RWPE2 (cell line): Measurements from ENCODE around the gene ENO3.
"Not testable (repeated sequence)": the region's sequence is repeated elsewhere in the genome, so short reads cannot be mapped to it uniquely, and the experiment has no call there.

Experiments
- ATAC-seq: fragments of 200-7000 bp; cut with Tn5 transposase; 3 replicates; pipeline ENCODE4 v1.9.1; 2021; ENCODE audit warnings: low read depth
- DNase-seq: peaks from one replicate; pipeline ENCODE4 v3.0.0-alpha.2; 2020; ENCODE audit warnings: low spot score
- H3K27ac ChIP-seq: fragments of 450-650 bp; 2 replicates; pipeline ENCODE4 v1.5.1; 2017; ENCODE audit warnings: mild to moderate bottlenecking; ENCODE audit not compliant: poor library complexity, severe bottlenecking
- H3K27me3 ChIP-seq: fragments of 250-450 bp; sonication (Bioruptor Pico); 2 replicates; pipeline ENCODE4 v1.5.1; 2021; ENCODE audit warnings: mild to moderate bottlenecking, moderate library complexity; ENCODE audit not compliant: insufficient read depth, poor library complexity, severe bottlenecking
- H3K36me3 ChIP-seq: fragments of 250-450 bp; sonication (Bioruptor Pico); 2 replicates; pipeline ENCODE4 v1.5.1; 2020; ENCODE audit warnings: low read depth, mild to moderate bottlenecking, moderate library complexity
- H3K4me1 ChIP-seq: fragments of 250-450 bp; sonication (Bioruptor Pico); 2 replicates; pipeline ENCODE4 v1.5.1; 2021; ENCODE audit warnings: mild to moderate bottlenecking, moderate library complexity; ENCODE audit not compliant: insufficient read depth, poor library complexity, severe bottlenecking
- H3K4me3 ChIP-seq: fragments of 250-450 bp; sonication (Bioruptor Pico); 2 replicates; pipeline ENCODE4 v1.5.1; 2021; ENCODE audit warnings: mild to moderate bottlenecking, moderate library complexity; ENCODE audit not compliant: severe bottlenecking
- H3K9me3 ChIP-seq: fragments of 250-450 bp; sonication (Bioruptor Pico); 2 replicates; pipeline ENCODE4 v1.5.1; 2021; ENCODE audit warnings: mild to moderate bottlenecking, moderate library complexity; ENCODE audit not compliant: severe bottlenecking
- TF ChIP-seq, protein P1 (sequence below): fragments of 450-650 bp; IDR thresholded peaks from one replicate; pipeline ENCODE4 v1.5.1; 2017; ENCODE audit warnings: mild to moderate bottlenecking, moderate library complexity; ENCODE audit not compliant: poor library complexity, severe bottlenecking

Gene ENO3

DNA sequence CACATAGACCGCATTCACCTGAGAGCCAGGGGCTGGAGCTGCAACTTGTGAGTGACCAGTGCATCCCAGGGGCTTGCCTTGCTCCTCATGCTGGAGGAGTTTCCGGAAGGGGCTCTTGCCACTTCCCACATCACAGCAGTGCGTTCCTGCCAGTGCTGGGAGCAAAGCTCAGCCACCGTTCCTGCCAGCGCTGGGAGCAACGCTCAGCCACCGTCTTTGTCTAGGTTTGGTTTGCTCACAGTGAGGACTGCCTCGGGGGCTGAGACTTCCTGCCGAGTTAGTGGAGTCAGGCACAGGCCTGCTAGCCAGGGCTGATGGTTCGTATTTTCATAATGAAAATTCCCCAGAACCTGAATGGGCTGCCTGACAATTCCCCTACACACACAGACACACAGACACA lies 42.6 kb upstream of the ENO3 start:
- Histone ChIP-seq H3K27me3 (no peaks in the 10 kb centered on the region), H3K36me3 (no peaks in the 10 kb centered on the region), H3K27ac (peak overlapping the region; percentile 78), H3K4me1 (peaks cover 17% of the 10 kb centered on the region), H3K9me3 (no peaks in the 10 kb centered on the region), H3K4me3 (no peak overlapping the region)
- peak; percentile 70 for DNase-seq
- ATAC-seq: peak; percentile 61
- TF ChIP-seq, protein P1, sequence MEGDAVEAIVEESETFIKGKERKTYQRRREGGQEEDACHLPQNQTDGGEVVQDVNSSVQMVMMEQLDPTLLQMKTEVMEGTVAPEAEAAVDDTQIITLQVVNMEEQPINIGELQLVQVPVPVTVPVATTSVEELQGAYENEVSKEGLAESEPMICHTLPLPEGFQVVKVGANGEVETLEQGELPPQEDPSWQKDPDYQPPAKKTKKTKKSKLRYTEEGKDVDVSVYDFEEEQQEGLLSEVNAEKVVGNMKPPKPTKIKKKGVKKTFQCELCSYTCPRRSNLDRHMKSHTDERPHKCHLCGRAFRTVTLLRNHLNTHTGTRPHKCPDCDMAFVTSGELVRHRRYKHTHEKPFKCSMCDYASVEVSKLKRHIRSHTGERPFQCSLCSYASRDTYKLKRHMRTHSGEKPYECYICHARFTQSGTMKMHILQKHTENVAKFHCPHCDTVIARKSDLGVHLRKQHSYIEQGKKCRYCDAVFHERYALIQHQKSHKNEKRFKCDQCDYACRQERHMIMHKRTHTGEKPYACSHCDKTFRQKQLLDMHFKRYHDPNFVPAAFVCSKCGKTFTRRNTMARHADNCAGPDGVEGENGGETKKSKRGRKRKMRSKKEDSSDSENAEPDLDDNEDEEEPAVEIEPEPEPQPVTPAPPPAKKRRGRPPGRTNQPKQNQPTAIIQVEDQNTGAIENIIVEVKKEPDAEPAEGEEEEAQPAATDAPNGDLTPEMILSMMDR: no peak

DNA sequence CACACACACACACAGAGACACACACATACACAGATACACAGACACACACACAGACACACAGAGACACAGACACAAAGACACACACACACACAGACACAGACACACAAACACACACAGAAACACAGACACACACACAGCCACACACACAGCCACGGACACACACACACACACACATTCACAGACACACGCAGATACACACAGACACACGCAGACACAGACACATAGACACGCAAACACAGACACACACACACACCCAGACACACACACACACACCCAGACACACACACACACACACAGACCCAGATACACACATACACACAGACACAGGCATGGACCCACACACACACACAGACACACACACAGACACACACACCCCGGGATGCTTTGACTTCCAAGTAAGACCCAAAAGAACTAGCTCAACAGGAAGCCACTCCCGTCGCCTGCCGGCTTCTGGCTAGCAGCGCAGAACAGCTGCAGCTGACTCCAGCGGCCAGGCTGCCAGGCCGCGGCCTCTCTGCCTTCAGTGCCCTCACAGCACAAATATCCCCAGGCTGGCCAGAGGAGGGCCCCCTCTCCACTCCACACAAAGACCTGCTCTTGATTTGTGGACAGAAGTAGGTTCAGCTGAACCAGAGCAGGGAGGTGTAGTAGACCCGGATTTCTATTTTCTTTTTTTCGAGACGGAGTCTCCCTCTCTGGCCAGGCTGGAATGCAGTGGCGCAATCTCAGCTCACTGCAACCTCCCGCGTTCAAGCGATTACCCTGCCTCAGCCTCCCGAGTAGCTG lies 42.0 kb upstream of the ENO3 start:
- TF ChIP-seq, protein P1: peak; percentile 87
- Histone ChIP-seq H3K4me1 (peaks cover 16% of the 10 kb centered on the region), H3K9me3 (no peaks in the 10 kb centered on the region), H3K4me3 (no peak overlapping the region), H3K36me3 (no peaks in the 10 kb centered on the region), H3K27me3 (no peaks in the 10 kb centered on the region), H3K27ac (peak overlapping the region; percentile 78)
- DNase-seq (peak; percentile 78), ATAC-seq (peak; percentile 84)

DNA sequence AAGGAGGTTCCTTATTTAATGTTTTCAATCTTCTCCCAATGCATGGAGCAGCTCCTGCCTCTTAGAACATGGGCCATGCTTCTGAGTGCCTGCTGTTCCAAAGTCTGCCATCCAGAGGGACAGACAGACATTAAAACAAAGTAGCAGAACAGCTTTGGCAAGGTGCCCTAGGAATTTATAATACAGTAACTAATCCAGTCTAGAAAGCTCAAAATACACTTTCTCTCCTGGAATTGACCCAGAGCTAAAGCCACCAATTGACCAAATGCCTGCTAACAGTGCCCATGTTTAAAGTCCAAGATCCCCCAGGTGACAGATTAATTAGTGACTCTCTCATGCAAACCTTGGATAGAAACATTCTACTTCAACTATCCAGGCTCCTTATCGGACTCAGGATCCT lies 36.9 kb upstream of the ENO3 start:
- Histone ChIP-seq H3K27me3 (no peaks in the 10 kb centered on the region), H3K27ac (no peak overlapping the region), H3K9me3 (no peaks in the 10 kb centered on the region), H3K4me3 (no peak overlapping the region), H3K4me1 (peaks cover 9% of the 10 kb centered on the region), H3K36me3 (no peaks in the 10 kb centered on the region)
- TF ChIP-seq, protein P1: no peak
- DNase-seq (no peak), ATAC-seq (no peak)

DNA sequence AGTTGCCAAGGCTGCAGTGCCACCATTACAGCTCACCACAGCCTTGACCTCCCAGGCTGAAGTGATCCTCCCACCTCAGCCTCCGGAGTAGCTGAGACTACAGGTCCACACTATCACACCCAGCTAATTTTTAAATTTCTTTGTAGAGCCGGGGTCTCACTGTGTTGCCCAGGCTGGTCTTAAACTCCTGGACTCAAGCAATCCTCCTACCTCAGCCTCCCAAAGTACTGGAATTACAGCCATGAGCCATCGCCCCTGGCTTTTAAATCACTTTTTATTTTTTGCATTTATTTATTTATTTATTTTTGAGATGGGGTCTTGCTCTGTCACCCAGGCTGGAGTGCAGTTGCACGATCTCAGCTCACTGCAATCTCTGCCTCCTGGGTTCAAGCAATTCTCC lies 36.4 kb upstream of the ENO3 start:
- ATAC-seq, H3K36me3 ChIP-seq, DNase-seq, H3K27me3 ChIP-seq, H3K4me1 ChIP-seq, H3K27ac ChIP-seq, H3K4me3 ChIP-seq, H3K9me3 ChIP-seq: not testable (repeated sequence)

DNA sequence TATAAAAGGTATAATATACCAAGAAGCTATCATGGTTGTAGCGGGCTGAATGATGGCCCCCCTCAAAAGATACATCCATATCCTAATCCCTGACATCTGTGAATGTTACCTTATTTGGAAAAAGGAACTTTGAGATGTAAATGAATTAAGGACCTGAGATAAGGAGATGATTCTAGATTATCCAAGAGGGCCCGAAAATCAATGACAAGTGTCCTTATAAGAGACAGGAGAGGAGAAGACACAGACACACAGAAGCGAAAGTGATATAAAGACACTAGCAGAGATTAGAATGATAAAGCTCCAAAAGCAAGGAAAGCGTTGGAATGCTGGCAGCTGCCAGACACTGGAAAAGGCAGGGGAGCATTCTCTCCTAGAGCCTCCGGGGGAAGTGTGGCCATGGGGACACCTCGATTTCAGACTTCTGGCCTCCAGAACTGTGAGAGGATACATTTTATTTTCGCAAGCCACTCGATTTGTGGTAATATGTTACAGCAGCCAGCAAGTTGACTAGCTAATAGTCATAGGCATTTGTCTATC lies 31.3 kb upstream of the ENO3 start:
- H3K4me1 ChIP-seq: no peaks in the 10 kb centered on the region
- DNase-seq (no peak), ATAC-seq (no peak)
- no peaks in the 10 kb centered on the region for H3K9me3 ChIP-seq
- no peak overlapping the region for H3K4me3 ChIP-seq
- H3K36me3 ChIP-seq: no peaks in the 10 kb centered on the region
- TF ChIP-seq, protein P1: no peak
- no peaks in the 10 kb centered on the region for H3K27me3 ChIP-seq
- H3K27ac ChIP-seq: no peak overlapping the region
